Measurements from ENCODE around the gene STXBP2.

GRCh38 chr19:7589822-7590221 lies 47.1 kb upstream of the STXBP2 start:
- TF ChIP-seq CTCF (IDR thresholded peaks at IDR 0.05; ENCODE audit: poor library complexity) = no peak
- no peak for TF ChIP-seq EZH2 (IDR thresholded peaks at IDR 0.05; ENCODE audit: borderline replicate concordance)
